ENCODE measurements around the gene METRN. TPM values are rescaled to one million over a fixed set of nuclear protein-coding genes. Genes with fewer than 3 reads are reported as not detected.

The METRN gene
- 66.1 to 229 TPM (median 200 TPM) in 5 replicates for total RNA-seq (2022; extraction: Qiagen RNA extraction; ENCODE audit: low read depth)

GRCh38 chr16:714558-715476, at the start of gene METRN:
Gene METRN, plus strand, starts transcription at chr16:715118. Its CDS starts 172 bp downstream, at chr16:715290.

DNA sequence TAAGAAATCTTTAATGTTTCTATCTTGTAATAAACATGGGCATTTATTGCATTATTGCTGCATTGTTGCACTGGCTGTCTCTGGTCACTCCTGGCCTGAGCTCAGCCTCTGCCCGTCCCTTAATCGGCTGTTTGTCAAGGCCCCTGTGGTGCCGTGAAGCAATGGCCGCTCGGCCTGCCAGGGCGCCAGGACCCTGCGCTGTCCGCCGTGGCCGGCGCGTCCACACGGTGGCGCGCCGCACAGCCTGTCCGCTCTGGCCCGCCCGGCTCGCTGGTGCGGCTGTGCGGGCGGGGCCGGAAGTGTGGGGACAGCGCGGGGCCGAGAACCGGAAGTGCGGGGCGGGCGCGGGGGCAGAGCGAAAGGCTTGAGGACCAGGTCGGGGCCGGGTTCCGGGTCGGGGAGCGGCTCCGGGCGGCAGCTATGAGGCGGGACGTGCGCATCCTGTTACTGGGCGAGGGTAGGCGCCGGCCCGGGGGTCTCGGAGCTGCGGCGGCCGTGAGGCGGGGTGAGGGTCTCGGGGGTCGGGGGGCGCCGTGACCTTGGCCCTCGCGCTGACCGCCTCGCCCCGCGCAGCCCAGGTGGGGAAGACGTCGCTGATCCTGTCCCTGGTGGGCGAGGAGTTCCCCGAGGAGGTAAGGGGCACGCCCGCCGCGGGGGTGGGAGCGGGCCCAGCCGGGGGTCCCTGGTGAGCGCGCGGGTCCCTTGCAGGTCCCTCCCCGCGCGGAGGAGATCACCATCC, 47.0 kb upstream of the METRN start, which contains the start of gene RHOT2:
RHOT2 (plus strand) TSS at position 353 of the 739 bp plus-strand sequence; CDS start at position 421, 68 bp downstream.

GRCh38 chr16:674968-675883, 39.7 kb upstream of the METRN start, which contains the start of gene RHBDL1:
Gene RHBDL1, plus strand, starts transcription at chr16:675671. Its CDS starts 120 bp downstream, at chr16:675791.

DNA sequence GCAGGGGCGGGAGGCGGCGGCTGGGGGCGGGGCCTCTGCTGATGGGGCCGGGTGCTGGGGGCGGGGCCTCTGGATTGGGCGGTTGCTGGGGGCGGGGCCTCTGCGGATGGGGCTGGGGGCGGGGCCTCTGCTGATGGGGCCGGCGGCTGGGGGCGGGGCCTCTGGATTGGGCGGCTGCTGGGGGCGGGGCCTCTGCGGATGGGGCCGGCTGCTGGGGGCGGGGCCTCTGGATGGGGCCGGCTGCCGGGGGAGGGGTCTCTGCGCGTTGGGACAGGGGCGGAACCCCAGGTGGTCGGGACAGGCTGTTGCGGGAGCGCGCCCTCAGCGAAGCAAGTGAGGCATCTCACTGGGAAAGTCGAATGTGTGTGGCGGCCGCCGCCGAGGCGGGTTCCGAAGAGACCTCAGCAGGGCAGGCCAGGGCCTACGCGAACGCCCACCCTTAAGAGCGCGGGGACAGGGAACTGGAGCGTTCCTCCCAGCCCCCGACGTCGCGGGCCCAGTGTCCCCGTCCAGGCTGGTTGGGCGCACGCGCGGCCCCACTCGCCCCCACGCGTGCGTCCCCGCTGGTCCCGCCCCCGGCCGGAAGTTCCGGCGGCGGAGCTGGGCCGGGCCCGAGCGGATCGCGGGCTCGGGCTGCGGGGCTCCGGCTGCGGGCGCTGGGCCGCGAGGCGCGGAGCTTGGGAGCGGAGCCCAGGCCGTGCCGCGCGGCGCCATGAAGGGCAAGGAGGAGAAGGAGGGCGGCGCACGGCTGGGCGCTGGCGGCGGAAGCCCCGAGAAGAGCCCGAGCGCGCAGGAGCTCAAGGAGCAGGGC, 34.9 kb upstream of the METRN start, which contains the start of gene STUB1:
STUB1 (plus strand) TSS at position 597 of the 811 bp plus-strand sequence; CDS start at position 713, 116 bp downstream.

GRCh38 chr16:684071-684794, 30.7 kb upstream of the METRN start, which contains the start of gene JMJD8:
Gene JMJD8, minus strand, starts transcription at chr16:684334. Its CDS starts 15 bp downstream, at chr16:684319.

DNA sequence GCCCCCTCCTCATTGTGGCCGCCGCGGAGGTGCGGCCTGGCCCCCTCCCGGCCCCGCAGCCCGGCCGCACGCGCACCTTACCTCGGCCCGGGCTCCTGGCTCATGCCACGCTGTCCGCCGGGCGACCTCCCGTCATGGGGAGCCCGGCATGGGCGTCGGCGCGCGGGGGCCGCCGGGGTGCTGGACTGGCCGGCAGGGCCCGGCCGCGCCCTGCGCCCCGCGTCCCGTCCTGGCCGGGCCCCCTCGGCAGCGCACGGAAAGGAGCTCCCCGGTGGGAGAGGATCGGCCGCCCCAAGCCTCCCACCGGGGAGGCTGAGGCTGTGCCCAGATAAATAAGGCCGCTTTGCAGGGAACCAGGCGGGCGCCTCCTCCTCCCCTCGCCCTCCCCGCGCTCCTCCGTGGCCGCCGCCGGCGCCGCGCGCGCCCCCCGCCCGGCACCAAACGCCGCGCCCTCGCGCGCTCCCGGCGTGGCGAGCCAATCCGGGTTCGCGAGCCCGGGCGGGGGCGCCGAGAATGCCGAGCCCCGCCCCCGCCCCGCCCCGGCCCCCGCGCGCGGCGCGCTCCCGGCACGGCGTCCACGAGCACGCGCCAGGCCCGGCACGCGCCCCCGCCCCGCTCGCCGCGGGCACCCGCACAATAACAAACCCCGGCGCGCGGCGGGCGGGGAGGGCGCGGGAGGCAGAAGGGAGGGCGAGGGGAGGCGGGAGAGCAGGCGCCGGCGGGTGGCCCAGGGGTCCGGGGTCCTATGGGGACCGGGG, 9.3 kb upstream of the METRN start, which contains the start of gene FBXL16:
FBXL16 (minus strand) TSS at position 371 of the 758 bp plus-strand sequence. CDS start 8,396 bp downstream, outside the sequence.

DNA sequence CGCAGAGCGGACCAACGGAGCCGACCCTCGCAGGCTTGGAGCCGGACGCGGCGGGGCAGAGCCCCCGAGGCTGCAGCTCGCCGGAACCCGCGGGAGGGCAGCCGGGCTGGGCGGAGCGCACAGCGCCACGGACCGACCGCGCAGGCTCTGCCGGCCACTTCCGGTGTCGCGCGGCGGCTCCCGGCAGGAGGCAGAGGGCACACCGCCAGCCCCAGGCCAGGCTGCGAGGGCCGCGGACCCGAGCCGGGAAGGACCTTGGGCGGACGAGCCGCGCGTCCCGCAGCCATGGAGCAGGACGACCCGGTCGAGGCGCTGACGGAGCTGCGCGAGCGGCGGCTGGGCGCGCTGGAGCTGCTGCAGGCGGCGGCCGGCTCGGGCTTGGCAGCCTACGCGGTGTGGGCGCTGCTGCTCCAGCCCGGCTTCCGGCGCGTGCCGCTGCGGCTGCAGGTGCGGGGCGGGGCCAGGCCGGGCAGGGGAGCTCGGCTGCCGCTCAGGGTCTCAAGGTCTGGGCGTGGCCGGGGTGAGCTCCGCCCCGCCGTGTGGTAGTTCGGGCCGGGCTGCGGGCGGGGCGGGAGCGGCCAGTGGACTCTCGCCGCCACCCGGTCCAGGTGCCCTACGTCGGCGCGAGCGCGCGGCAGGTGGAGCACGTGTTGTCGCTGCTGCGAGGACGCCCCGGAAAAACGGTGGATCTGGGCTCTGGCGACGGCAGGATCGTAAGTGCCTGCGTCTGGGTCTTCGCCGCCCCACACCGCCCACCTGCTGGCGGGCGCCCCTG, 6.3 kb downstream of the METRN start, which contains the start of gene ANTKMT:
ANTKMT (plus strand) TSS at position 157 of the 775 bp plus-strand sequence; CDS start at position 286, 129 bp downstream.

DNA sequence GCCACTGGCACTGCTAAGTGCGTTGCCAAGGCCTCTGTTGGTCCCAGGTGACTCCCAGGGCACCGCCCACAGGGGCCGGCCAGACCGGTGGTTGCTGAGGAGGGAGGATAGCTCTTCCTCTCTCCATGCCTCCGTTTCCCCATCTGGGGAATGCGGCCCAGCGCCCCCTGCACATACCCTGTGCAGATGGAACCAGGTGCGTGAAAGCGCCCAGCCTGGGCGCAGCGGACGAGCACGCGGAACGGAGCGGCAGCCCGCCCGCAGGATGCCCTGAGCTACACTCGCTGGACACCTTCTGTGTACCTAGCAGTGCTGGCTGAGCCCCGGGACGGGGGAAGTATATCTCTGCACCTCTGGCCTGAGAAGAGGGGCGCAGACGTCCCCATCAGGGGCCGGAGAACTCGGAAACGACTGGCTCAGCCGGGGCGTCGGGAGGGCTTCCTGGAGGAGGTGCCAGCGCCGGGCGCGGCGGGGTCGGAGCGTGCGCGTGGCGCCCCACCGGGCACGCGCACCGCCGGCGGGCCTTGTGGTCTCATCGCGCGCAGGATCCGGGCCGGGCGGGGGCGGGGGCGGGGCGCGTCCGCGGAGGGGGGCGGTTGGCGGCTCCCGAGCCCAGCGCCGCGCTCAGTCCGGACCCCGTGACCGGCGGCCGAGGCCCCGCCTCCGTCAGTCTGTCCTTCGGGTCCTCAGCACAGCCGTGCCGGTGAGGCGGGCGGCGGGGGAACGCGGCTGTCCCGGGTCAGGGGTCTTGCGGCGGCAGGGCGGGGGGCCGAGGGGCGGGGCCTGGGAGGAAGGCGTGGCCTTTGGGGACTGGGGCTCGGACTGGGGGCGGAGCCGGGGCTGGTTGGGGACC, 11.7 kb downstream of the METRN start, which contains the start of the genes CCDC78 and HAGHL:
CCDC78 (minus strand) TSS at position 6 of the 853 bp plus-strand sequence. CDS start 76 bp downstream, outside the sequence.
HAGHL (plus strand) TSS at position 669 of the 853 bp plus-strand sequence. CDS start 404 bp downstream, outside the sequence.

DNA sequence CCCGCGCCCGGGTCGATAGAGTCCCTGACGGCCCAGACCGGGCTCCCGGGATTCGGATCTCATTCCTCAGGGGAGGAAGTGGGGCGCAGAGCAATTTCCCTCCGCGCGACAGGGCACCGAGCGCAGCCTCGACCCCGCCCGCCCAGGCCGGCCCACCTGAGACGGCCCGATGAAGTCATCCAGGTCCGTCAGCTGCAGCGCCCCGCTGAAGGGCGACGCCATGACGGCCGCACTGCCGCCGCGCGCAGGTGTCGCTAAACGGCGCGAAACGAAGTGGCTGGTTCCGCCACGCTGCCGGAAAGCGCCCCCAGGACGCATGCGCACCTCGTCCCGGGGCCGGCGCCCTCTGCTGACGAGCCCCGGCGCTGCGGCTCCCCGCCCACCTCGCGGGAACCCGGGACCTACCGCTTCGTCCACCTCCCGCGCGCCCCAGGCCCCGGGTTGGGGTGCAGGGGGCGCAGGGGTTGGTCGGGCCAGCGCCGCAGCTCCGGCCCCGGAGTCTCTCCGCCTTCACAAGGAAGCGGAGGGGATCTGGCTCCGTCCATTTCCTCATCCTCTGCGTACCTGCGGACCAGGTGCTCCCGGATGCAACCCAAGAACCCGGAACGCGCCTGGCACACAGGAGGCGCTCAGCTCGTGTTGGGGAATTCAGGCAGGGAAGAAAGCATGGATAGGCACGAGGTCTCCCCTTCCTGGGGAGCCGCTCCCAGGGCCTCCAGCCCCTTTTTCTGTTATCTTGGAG, 26.0 kb downstream of the METRN start, which contains the start of gene CIAO3:
CIAO3 (minus strand) TSS at position 234 of the 742 bp plus-strand sequence; CDS start at position 222, 12 bp downstream.

DNA sequence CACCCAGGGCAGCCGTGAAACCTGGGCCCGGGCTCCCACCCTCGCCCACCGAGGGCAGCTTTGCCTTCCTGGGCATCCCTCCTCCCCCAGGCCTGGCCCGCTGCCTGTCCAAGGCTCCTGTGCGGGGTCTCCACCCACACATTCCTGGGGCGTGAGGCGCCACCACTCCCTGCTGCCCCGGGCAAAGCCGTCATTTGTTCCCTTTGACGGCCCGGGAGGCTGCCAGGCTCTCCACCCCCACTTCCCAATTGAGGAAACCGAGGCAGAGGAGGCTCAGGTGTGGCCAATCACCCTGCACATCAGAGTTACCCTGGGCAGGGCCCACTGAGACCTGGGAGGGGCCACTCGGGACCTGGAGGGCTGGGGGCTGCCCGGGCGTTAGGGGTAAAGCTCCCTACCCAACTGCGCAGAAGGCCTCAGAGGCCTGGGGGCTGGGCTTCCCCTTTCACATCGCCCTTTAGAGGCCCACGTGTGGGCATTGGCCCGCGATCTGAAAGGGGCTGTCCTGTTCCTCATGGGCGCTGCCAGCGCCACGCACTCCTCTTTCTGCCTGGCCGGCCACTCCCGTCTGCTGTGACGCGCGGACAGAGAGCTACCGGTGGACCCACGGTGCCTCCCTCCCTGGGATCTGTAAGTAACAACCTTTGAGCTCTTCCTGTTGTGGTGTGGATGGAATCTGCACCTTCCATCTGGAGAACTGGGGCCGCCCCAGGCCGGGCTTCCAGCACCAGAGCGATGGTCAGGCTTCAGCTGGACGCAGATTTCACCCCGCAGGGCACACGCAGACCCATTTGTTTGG, 45.8 kb downstream of the METRN start, which contains the start of gene MSLN:
MSLN (plus strand) TSS at position 190 of the 799 bp plus-strand sequence. CDS start 1,947 bp downstream, outside the sequence.

Other genes starting within 250 kb of the METRN start
- gene CAPN15, start 187.4 kb upstream of the METRN start, total RNA-seq (2022; extraction: Qiagen RNA extraction; ENCODE audit: low read depth): 30.2 to 84.8 TPM (median 76.9 TPM) in 5 replicates
- gene PRR35, start 154.7 kb upstream of the METRN start, total RNA-seq (2022; extraction: Qiagen RNA extraction; ENCODE audit: low read depth): 0.11 to 0.20 TPM (median 0.13 TPM) in 4 of 5 replicates, not detected in the other
- gene NHLRC4, start 148.1 kb upstream of the METRN start, total RNA-seq (2022; extraction: Qiagen RNA extraction; ENCODE audit: low read depth): 0.14 to 0.32 TPM (median 0.19 TPM) in 5 replicates
- gene PIGQ, start 145.2 kb upstream of the METRN start, total RNA-seq (2022; extraction: Qiagen RNA extraction; ENCODE audit: low read depth): 18.4 to 44.1 TPM (median 36.7 TPM) in 5 replicates
- 9.9 to 20.9 TPM (median 20.2 TPM) in 5 replicates for gene RAB40C, start 125.1 kb upstream of the METRN start, total RNA-seq (2022; extraction: Qiagen RNA extraction; ENCODE audit: low read depth)
- 0.18 to 0.26 TPM (median 0.22 TPM) in 4 of 5 replicates, not detected in the other for gene WFIKKN1, start 84.1 kb upstream of the METRN start, total RNA-seq (2022; extraction: Qiagen RNA extraction; ENCODE audit: low read depth)
- gene METTL26, start 78.8 kb upstream of the METRN start, total RNA-seq (2022; extraction: Qiagen RNA extraction; ENCODE audit: low read depth): 71.6 to 145 TPM (median 132 TPM) in 5 replicates
- 17.9 to 45.8 TPM (median 40.4 TPM) in 5 replicates for gene MCRIP2, start 73.3 kb upstream of the METRN start, total RNA-seq (2022; extraction: Qiagen RNA extraction; ENCODE audit: low read depth)
- gene WDR90, start 65.8 kb upstream of the METRN start, total RNA-seq (2022; extraction: Qiagen RNA extraction; ENCODE audit: low read depth): 13.9 to 34.9 TPM (median 26.8 TPM) in 5 replicates
- gene RHOT2, start 47.0 kb upstream of the METRN start, total RNA-seq (2022; extraction: Qiagen RNA extraction; ENCODE audit: low read depth): 44.9 to 111 TPM (median 98.0 TPM) in 5 replicates
- 0.34 to 1.8 TPM (median 1.4 TPM) in 5 replicates for gene RHBDL1, start 39.4 kb upstream of the METRN start, total RNA-seq (2022; extraction: Qiagen RNA extraction; ENCODE audit: low read depth)
- gene STUB1, start 34.7 kb upstream of the METRN start, total RNA-seq (2022; extraction: Qiagen RNA extraction; ENCODE audit: low read depth): 82.6 to 135 TPM (median 106 TPM) in 5 replicates
- gene JMJD8, start 30.8 kb upstream of the METRN start, total RNA-seq (2022; extraction: Qiagen RNA extraction; ENCODE audit: low read depth): 55.5 to 80.8 TPM (median 78.9 TPM) in 5 replicates
- gene WDR24, start 24.7 kb upstream of the METRN start, total RNA-seq (2022; extraction: Qiagen RNA extraction; ENCODE audit: low read depth): 2.9 to 7.7 TPM (median 6.7 TPM) in 5 replicates
- 3.5 to 8.1 TPM (median 7.5 TPM) in 5 replicates for gene FBXL16, start 9.3 kb upstream of the METRN start, total RNA-seq (2022; extraction: Qiagen RNA extraction; ENCODE audit: low read depth)
- 25.7 to 66.6 TPM (median 52.1 TPM) in 5 replicates for gene ANTKMT, start 6.0 kb downstream of the METRN start, total RNA-seq (2022; extraction: Qiagen RNA extraction; ENCODE audit: low read depth)
- gene CCDC78, start 11.3 kb downstream of the METRN start, total RNA-seq (2022; extraction: Qiagen RNA extraction; ENCODE audit: low read depth): 4.1 to 7.1 TPM (median 6.2 TPM) in 5 replicates
- gene HAGHL, start 12.0 kb downstream of the METRN start, total RNA-seq (2022; extraction: Qiagen RNA extraction; ENCODE audit: low read depth): 14.3 to 23.8 TPM (median 18.4 TPM) in 5 replicates
- gene CIAO3, start 25.9 kb downstream of the METRN start, total RNA-seq (2022; extraction: Qiagen RNA extraction; ENCODE audit: low read depth): 16.4 to 29.7 TPM (median 25.3 TPM) in 5 replicates
- 2.4 to 4.2 TPM (median 3.2 TPM) in 5 replicates for gene MSLN, start 45.6 kb downstream of the METRN start, total RNA-seq (2022; extraction: Qiagen RNA extraction; ENCODE audit: low read depth)
- 28.5 to 57.2 TPM (median 55.7 TPM) in 5 replicates for gene RPUSD1, start 73.3 kb downstream of the METRN start, total RNA-seq (2022; extraction: Qiagen RNA extraction; ENCODE audit: low read depth)
- 9.9 to 37.8 TPM (median 24.1 TPM) in 5 replicates for gene CHTF18, start 73.5 kb downstream of the METRN start, total RNA-seq (2022; extraction: Qiagen RNA extraction; ENCODE audit: low read depth)
- gene GNG13, start 85.6 kb downstream of the METRN start, total RNA-seq (2022; extraction: Qiagen RNA extraction; ENCODE audit: low read depth): not detected in 5 replicates

Data from A549 treated with ZK216348 at 1 μM for 4 hours (cell line).